ENCODE measurements around the gene CCNF.
A peak's percentile ranks its signal among the peaks of the same experiment; 100 is the strongest.

The CCNF gene

GRCh38 chr16:2485811-2486507, 56.7 kb downstream of the CCNF start:
- Mint-ChIP-seq H3K4me1 (peaks cover 62% of the 10 kb centered on the region), H3K9me3 (no peaks in the 10 kb centered on the region), H3K27me3 (ENCODE audit: low read depth) (no peaks in the 10 kb centered on the region), H3K4me3 (no peak overlapping the region), H3K27ac (no peak overlapping the region), H3K36me3 (ENCODE audit: low read depth) (no peaks in the 10 kb centered on the region)
- TF ChIP-seq CTCF (IDR thresholded peaks at IDR 0.05; ENCODE audit: unreplicated experiment in 3 of 3), result no peak

- H3K27ac Mint-ChIP-seq, result peak overlapping the region; percentile 89 to 96 (median 93)
- peak in 2 of 3 experiments; percentile 11 to 29 for TF ChIP-seq CTCF (IDR thresholded peaks at IDR 0.05; ENCODE audit: unreplicated experiment in 3 of 3)
- H3K27me3 Mint-ChIP-seq (ENCODE audit: low read depth), result no peaks in the 10 kb centered on the region
- peaks cover 57% of the 10 kb centered on the region for H3K4me1 Mint-ChIP-seq
- H3K4me3 Mint-ChIP-seq, result peak overlapping the region; percentile 28 to 48 (median 42)
- no peaks in the 10 kb centered on the region for H3K36me3 Mint-ChIP-seq (ENCODE audit: low read depth)
- no peaks in the 10 kb centered on the region for H3K9me3 Mint-ChIP-seq
Observed at GRCh38 chr16:2486645-2487516, 57.6 kb downstream of the CCNF start.

DNA sequence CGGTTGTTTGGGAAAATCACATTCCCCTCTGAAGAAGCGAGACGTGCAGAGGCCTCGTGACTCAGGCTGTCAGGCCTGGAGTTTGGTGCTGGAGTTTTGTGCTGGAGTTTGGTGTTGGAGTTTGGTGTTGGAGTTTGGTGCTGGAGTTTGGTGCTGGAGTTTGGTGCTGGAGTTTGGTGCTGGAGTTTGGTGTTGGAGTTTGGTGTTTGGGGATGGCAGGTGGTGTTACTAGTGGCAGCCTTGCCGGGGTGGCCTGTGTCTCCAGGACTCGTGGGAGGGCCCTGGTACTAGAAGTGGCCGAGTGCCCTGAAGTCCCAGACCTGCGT, 58.2 kb downstream of the CCNF start:
- Mint-ChIP-seq H3K36me3 (ENCODE audit: low read depth) (no peaks in the 10 kb centered on the region), H3K4me1 (peaks cover 51% of the 10 kb centered on the region), H3K27ac (peak overlapping the region; percentile 89 to 96 (median 93)), H3K4me3 (peak overlapping the region; percentile 28 to 48 (median 42)), H3K9me3 (no peaks in the 10 kb centered on the region), H3K27me3 (ENCODE audit: low read depth) (no peaks in the 10 kb centered on the region)
- no peak for TF ChIP-seq CTCF (IDR thresholded peaks at IDR 0.05; ENCODE audit: unreplicated experiment in 3 of 3)

GRCh38 chr16:2487903-2488531, 58.8 kb downstream of the CCNF start:
- H3K4me3 Mint-ChIP-seq, result no peak overlapping the region
- peaks cover 46% of the 10 kb centered on the region for H3K4me1 Mint-ChIP-seq
- H3K27ac Mint-ChIP-seq, result peak overlapping the region; percentile 90 to 96 (median 93)
- H3K36me3 Mint-ChIP-seq (ENCODE audit: low read depth), result no peaks in the 10 kb centered on the region
- H3K9me3 Mint-ChIP-seq, result no peaks in the 10 kb centered on the region
- no peak for TF ChIP-seq CTCF (IDR thresholded peaks at IDR 0.05; ENCODE audit: unreplicated experiment in 3 of 3)
- no peaks in the 10 kb centered on the region for H3K27me3 Mint-ChIP-seq (ENCODE audit: low read depth)

DNA sequence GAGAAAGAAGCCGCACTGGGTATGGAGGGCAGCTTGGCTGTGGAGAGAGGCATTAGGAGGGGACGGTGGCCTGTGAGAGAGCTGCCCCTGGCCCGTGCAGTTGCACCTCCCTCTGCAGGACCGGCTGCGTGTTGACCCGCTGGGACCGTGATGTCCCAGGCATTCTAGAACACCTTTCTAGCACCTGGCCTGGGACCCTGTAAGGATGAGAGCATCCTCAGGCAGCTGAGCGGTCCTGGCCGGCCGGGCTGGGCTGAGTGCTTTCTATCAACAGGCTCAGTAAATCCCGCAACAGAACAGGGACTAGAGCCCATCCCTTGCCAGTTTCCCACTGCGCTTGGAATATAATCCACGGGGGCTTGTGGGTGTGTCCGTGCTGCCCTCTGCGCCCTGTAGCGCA, 60.3 kb downstream of the CCNF start:
- Mint-ChIP-seq H3K27me3 (ENCODE audit: low read depth) (no peaks in the 10 kb centered on the region), H3K27ac (peak overlapping the region in 2 of 3 experiments; percentile 48 to 90), H3K9me3 (no peaks in the 10 kb centered on the region), H3K4me3 (no peak overlapping the region), H3K4me1 (peaks cover 30% of the 10 kb centered on the region), H3K36me3 (ENCODE audit: low read depth) (no peaks in the 10 kb centered on the region)
- TF ChIP-seq CTCF (IDR thresholded peaks at IDR 0.05; ENCODE audit: unreplicated experiment in 3 of 3), result no peak

Measured in nephron (organoid).